GM12874 (cell line): ENCODE data around the gene KRTAP9-3.
"Not testable (repeated sequence)": the region's sequence is repeated elsewhere in the genome, so short reads cannot be mapped to it uniquely, and the experiment has no call there.

Experiments
- CTCF ChIP-seq: IDR thresholded peaks from 2 replicates; pipeline ENCODE4 v1.5.1; 2011; ENCODE audit warnings: low read depth, mild to moderate bottlenecking, control low read depth, low read length, moderate library complexity; ENCODE audit not compliant: insufficient read depth

KRTAP9-3 gene

GRCh38 chr17:41275648-41276190 is 43.5 kb downstream of the KRTAP9-3 start, which contains the start of gene KRTAP9-7:
TSS of gene KRTAP9-7 (plus strand) at chr17:41275698. CDS start at chr17:41275698, 0 bp downstream.
- TF ChIP-seq CTCF = not testable (repeated sequence)

GRCh38 chr17:41278176-41278955 is 46.1 kb downstream of the KRTAP9-3 start:
- TF ChIP-seq CTCF = no peak
